EL (cell line): ENCODE data around the gene COIL.
A peak's percentile ranks its signal among the peaks of the same experiment; 100 is the strongest.

ENCODE experiments used
- DNase-seq: peaks from one replicate; pipeline ENCODE4 v3.0.0-alpha.2; 2016

The COIL gene

DNA sequence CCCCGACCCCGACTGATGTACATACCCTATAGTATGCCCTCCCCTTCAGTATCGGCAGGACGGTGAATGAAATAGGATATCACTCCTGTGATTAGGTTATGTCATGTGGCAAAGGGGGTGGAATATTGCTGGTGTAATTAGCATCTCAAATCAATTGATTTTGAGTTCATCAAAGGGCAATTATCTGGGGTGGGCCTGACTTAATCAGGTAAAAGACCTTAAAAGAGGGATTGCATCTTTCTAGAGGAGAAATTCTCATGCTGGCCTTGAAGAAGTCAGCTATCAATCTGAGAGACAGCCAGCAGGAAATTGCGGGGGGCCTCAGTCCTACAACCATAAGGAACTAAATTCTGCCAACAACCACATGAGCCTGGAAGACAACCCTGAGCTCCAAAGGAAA is 57.3 kb downstream of the COIL start:
- no peak for DNase-seq

DNA sequence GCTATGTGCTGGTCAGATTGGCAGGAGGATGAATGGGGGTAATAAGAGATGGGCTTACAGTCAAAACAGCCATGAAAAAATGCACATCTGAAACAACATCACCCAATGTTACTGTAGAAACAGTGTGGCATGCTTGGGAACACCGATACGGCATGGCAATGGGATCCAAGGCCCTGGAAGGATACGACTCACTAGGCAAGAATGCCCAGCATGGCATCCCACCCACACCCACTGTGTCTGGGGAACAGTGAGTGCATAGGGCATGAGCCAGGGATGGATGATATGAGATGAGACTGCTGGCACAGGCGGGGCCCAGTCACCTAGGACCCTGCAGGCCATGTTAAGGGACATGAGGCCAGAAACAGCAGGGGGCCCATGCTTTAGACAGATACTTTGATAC is 58.5 kb downstream of the COIL start:
- DNase-seq = peak; percentile 93

DNA sequence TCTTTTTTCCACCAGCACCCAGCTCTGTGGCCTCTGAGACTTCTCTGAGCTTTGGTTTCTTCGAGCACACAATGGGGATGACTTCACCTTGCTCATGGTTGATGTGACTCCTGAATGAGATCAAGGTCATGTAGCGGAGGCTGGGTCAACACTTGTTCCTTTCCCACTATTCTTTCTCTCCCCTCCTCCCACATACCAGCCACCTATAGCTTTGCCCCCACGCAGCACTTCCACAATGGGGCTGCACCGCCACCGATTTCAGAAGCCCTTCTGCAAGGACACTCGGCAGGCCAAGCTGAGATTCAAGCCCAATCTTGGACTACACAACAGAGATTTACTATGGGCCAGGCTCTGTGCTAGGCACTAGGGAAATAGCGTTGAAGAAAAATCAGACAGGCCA is 61.4 kb downstream of the COIL start:
- no peak for DNase-seq

DNA sequence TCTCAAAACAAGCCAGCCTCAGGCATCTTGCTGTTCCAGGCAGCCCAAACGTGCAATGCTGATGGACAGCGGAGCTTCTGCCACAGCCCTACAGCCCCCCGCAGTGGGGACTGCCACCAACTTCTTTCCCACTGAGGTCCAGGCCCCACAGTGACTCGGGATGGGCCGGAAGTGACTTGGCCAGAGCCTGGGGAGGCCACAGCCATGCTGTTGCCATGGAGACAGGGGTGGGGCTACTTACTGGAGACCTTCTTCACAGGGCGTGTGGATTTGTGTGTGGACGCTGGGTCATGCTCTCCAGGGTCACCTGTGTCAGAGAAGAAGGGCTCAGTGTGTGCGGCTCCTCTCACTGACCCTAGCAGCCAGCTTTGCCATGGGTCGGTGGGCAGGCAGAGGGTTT is 62.0 kb downstream of the COIL start:
- DNase-seq = no peak

DNA sequence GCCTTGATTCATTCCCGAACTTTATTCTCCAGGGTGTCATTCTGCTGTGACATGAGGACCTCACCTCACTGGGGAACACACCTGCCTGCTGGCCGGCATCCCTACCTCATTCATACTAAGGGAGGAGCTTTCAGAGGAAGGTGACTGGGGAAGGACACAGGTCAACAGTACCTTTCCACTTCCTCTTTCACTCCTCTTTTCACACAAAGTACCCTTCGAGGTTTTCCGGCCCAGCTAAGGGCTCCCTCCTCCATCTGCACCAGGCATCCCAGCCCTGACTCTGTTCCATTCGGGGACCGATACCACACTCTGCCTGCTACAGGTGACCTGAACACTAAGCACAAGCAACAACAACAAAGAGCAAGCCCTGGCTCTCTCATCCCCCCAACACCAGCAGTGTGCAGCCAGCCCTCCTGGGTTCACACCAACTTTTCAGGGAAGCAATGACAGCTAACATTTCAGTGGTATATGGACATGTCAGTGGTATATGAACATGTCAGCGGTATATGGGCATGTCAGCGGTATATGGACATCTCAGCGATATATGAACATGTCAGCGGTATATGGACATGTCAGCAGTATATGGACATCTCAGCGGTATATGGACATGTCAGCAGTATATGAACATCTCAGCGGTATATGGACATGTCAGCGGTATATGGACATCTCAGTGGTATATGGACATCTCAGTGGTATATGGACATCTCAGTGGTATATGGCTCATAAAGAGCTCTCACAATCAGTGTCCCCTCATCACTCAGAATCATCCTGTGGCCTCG is 63.0 kb downstream of the COIL start:
- no peak for DNase-seq

DNA sequence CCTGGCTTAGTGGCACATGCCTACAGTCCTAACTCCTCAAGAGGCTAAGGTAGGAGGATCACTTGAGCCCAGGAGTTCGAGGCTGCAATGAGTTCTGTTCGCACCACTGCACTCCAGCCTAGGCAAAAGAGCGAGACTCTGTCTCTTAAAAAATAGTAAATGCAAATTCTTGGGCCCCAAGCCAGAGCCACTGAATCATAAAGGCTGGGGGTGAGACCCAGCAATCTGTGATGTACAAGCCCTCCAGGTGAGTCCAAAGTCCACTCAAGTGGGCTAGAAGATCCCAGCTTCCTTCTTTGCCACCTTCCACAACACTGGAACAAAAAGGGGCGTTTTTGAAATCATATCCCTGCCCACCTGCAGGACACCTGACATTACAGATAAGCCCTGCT is 63.9 kb downstream of the COIL start:
- no peak for DNase-seq

DNA sequence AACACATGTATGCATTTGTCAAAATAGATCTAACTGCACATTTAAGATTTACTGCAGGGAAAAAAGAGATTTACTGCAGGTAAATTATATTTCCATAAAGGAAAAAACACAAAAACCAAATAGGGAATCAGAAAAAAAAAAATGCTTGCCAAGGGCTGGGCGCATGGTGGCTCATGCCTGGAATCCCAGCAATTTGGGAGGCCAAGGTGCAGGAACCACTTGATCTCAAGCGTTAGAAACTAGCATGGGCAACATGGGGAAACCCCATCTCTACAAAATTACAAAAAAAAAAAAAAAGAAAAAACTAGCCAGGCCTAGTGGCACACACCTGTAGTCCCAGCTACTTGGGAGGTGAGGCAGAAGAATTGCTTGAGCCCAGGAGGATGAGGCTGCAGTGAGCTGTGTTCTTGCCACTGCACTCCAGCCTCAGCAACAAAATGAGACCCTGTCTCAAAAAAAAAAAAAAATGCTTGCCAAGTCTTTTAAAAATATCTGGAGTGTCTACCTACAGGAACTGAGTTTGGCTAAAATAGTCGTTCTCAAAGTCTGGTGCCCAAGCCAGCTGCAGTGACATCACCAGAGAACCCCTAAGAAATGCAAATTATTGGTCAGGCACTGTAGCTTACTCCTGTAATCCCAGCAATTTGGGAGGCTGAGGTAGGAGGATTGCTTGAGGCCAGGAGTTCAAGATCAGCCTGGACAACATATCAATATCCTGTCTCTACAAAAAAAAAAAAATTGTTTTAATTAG is 64.5 kb downstream of the COIL start:
- no peak for DNase-seq

DNA sequence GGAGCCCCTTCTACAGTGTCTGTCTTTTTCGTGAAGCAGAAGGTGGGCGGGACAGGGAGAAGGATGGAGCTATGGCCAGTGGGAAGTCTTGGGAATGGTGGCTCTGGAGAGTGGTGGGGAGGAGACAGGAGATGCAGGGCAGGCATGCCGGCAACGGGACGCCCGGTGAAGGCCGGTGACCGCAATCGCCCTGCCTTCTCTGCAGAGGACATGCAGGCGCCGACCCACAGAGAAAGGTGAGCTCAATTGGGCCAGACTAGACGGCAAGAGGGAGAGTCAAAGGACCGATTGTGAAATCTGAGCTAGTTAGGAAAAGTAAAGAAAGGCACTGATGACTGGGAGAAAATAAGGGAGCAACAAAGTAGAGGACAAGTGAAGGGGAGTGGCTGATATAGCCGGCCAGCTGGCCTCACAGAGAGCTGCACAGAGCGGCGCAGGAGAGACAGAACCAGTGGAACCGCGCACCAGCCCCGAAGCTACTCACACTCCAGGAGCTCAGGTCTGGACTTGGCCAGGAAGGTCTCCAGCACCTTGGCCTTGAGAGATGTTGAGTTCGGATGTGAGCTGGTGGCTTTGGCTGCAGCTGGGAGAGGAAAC is 65.9 kb downstream of the COIL start:
- DNase-seq = no peak

DNA sequence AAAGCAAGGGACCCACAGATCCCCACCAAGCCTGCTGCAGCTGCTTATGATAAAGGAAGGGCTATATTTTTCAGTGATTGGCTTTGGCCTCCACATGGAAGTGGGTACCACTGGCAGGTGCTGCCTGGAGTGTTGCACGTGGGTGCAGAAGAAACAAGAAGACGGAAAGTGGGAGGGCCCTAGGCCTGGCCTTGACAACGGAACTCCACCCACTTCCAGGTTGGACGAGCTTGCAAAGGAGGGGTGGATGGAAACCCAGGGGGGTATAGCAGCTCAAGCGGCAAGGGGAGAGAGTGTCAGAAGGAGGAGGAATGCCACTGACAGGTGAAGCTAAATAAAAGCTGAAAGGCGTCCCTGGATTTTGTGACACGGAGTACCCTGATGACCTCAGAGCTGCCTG is 67.3 kb downstream of the COIL start:
- no peak for DNase-seq

DNA sequence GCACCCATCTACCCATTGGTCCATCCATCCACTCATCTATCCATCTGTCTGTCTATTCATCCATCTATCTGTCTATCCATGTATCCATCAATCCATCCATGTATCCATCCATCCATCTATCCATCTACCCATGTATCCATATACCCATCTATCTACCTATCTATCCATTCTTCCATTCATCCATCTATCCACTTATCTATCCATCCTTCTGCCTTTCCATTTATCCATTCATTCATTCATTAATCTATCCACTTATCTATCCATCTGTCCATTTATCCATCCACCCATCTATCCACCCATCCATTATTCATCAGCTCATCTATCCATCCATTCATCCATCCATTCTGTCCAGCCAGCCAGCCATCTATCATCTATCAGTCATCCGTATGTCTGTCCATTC is 68.5 kb downstream of the COIL start:
- no peak for DNase-seq

DNA sequence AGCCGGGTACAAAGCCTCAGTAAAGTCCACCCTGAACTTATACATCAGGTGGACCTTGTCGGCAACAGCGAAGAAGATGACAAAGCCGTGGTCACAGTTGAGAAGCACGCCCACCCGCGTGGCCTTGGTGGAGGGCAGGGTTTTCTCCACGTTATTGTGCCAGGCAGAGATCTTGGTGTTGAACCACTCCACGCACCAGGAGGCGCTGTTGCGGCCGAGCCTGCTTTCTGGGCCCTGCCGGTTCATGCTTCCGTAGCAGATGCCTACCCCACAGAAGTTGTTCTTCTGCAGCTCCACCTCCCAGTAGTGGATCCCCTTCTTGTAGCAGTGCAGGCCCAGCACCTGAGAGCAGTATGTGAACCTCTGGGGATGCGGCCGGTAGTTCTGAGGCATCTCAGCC is 69.1 kb downstream of the COIL start:
- DNase-seq = no peak

DNA sequence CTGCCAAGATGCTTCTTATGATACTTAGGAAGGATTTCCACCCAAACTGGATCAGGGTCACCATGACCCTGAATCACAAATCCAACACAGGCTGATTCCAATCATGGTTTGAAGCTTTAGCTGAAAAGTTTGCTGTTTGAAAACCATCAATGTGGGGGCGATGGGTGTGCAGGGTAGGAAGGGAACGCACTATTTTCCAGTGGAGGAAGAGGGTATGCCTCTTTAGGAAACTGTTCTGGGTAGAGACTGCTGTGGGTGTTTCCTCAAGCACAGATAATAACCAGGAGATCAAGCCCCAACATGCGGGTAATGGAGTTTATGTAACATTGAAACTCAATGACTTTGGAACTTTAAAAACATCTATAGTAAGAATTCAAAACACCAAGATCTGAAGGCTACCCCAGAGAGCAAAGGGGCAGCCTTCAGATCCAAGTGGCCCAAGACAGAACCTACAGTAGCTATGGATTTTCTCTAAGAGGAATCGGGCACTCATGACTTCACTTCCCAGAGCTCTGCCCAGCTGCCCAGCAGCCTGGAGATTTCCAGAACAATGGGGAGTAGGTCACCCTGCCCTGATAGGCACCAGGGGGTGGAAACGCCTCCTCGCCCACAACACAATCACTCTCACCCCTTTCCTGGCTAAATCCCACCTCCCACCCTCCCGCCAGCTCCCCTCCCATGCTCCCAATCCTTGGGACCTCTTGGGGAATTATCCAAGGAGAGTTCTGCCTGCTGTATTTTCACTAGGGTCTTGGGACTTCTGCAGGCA is 69.8 kb downstream of the COIL start:
- DNase-seq = no peak

DNA sequence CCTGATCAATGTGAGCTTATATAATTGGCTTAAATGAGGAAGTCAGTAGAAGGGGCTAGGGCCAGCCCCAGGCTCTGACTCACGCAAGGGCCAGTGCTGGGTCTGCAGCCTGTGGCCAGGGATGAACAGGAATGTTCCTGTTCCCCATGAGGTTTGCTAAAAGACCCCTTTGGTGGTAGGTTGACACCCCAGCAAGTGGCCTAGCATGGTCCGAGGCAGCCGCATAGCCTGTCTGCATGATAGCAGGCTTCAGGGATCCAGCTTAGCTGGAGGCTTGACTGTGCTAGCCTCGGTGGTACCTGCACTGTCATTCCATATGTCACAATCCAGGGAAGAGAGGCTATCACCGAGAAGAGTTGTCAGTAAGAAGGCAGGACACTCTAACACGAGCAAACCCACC is 70.5 kb downstream of the COIL start:
- DNase-seq = no peak
